OCI-LY7 (cell line): ENCODE data around the gene MAP7D3. TPM values are rescaled to one million over a fixed set of nuclear protein-coding genes. Genes with fewer than 3 reads are reported as not detected.

ENCODE experiments used
- BruUV-seq: library from RNA; stranded (reverse); fragments of 400-500 nt; replicated peaks from 2 replicates; lab custom pipeline; 2021; lab: Mats Ljungman, UMichigan
- CTCF ChIA-PET: fragments of 300-600 bp; sonication (Branson Sonifier 250); formaldehyde crosslinking; loops from one replicate; lab custom pipeline; 2022; ENCODE audit warnings: antibody characterized with exemption; ENCODE audit not compliant: unreplicated experiment; lab: Charles Lee
- POLR2A ChIA-PET: fragments of 300-600 bp; sonication (Branson Sonifier 250); formaldehyde crosslinking; loops from one replicate; lab custom pipeline; 2022; ENCODE audit warnings: antibody characterized with exemption; lab: Charles Lee
- DNase-seq: peaks from one replicate; pipeline ENCODE4 v3.0.0-alpha.2; 2015; ENCODE audit warnings: low spot score
- H2AFZ ChIP-seq: fragments of 200-600 bp; sonication (generic), shearing (Covaris generic); 2 replicates; pipeline ENCODE4 v1.6.1; 2014; ENCODE audit warnings: mild to moderate bottlenecking, antibody characterized with exemption, low read length, moderate library complexity
- H3K27ac ChIP-seq: fragments of 200-600 bp; sonication (generic); 2 replicates; pipeline ENCODE4 v1.5.1; 2014; ENCODE audit warnings: mixed run types, low read depth, mild to moderate bottlenecking, moderate library complexity, low read length, inconsistent platforms; ENCODE audit not compliant: poor library complexity, severe bottlenecking
- H3K36me3 ChIP-seq: fragments of 200-600 bp; sonication (generic); 2 replicates; pipeline ENCODE4 v1.6.1; 2014; ENCODE audit warnings: mild to moderate bottlenecking, antibody characterized with exemption, low read length, moderate library complexity, mixed read lengths; ENCODE audit not compliant: insufficient read depth
- H3K4me1 ChIP-seq: fragments of 200-600 bp; sonication (generic); 2 replicates; pipeline ENCODE4 v1.5.1; 2014; ENCODE audit warnings: mild to moderate bottlenecking, low read length; ENCODE audit not compliant: insufficient read depth, poor library complexity, severe bottlenecking
- H3K4me2 ChIP-seq: fragments of 200-600 bp; sonication (generic); 2 replicates; pipeline ENCODE4 v1.6.1; 2014; ENCODE audit warnings: mild to moderate bottlenecking, low read length
- H3K4me3 ChIP-seq: fragments of 200-600 bp; sonication (generic); 2 replicates; pipeline ENCODE4 v1.5.1; 2014; ENCODE audit warnings: mild to moderate bottlenecking, low read depth, low read length; ENCODE audit not compliant: poor library complexity, severe bottlenecking
- H3K79me2 ChIP-seq: fragments of 200-600 bp; sonication (generic); 2 replicates; pipeline ENCODE4 v1.6.1; 2016; ENCODE audit warnings: low read depth, mild to moderate bottlenecking, low read length, moderate library complexity, mixed read lengths; ENCODE audit not compliant: insufficient read depth
- H3K9me2 ChIP-seq: fragments of 200-600 bp; sonication (generic); 2 replicates; pipeline ENCODE4 v1.6.1; 2016; ENCODE audit warnings: mild to moderate bottlenecking, low read length, mixed read lengths; ENCODE audit not compliant: insufficient read depth
- H3K9me3 ChIP-seq: fragments of 200-600 bp; sonication (generic); 2 replicates; pipeline ENCODE4 v1.6.1; 2014; ENCODE audit warnings: mild to moderate bottlenecking, mixed run types, low read length, mixed read lengths
- H4K20me1 ChIP-seq: fragments of 200-600 bp; sonication (generic); 2 replicates; pipeline ENCODE4 v1.6.1; 2014; ENCODE audit warnings: mild to moderate bottlenecking, antibody characterized with exemption, low read length, moderate library complexity, mixed read lengths; ENCODE audit not compliant: insufficient read depth
- CTCF ChIP-seq: fragments of 200-600 bp; sonication (generic); conservative IDR thresholded peaks from 2 replicates; pipeline ENCODE4 v1.5.1; 2014; ENCODE audit warnings: mild to moderate bottlenecking, antibody characterized with exemption, low read length, moderate library complexity, mixed read lengths
- EZH2phosphoT487 ChIP-seq: fragments of 200-600 bp; sonication (generic); IDR thresholded peaks from 2 replicates; pipeline ENCODE4 v1.6.1; 2018; ENCODE audit warnings: low read depth, borderline replicate concordance, mild to moderate bottlenecking, mixed run types, antibody characterized with exemption, low read length, moderate library complexity, mixed read lengths
- intact Hi-C: fragments of 100-400 bp; cut with micrococcal nuclease; formaldehyde crosslinking; loops from one replicate; pipeline ENCODE4 v1.10.0; 2022; ENCODE audit not compliant: unreplicated experiment
- total RNA-seq, 2 experiments: library from RNA; depleted of rRNA in 1 of 2; stranded (reverse); fragments of >200 nt in 1 of 2; shearing (Covaris generic) in 1 of 2; gene quantifications; 2 replicates each; pipeline ENCODE4 v1.2.3, GENCODE V29; 2014 to 2022

MAP7D3 gene
- total RNA-seq, 2 experiments from 2014 or later, result 7.7 to 15.6 TPM

GRCh38 chrX:136237074-136237473 is 14.1 kb downstream of the MAP7D3 start:
- intact Hi-C loops, result no loop called here
- no peak overlapping the region for H2AFZ ChIP-seq
- DNase-seq, result no peak
- ChIA-PET POLR2A (no interaction called here), CTCF (no interaction called here)
- no peak overlapping the region for H3K27ac ChIP-seq
- no peaks in the 10 kb centered on the region for H3K9me2 ChIP-seq
- no peak overlapping the region for H3K4me3 ChIP-seq
- no TSS peak for BruUV-seq
- H3K9me3 ChIP-seq, result no peaks in the 10 kb centered on the region
- no peaks in the 10 kb centered on the region for H3K79me2 ChIP-seq
- no peaks in the 10 kb centered on the region for H3K4me1 ChIP-seq
- peaks cover 27% of the 10 kb centered on the region for H3K36me3 ChIP-seq
- no peaks in the 10 kb centered on the region for H4K20me1 ChIP-seq
- TF ChIP-seq CTCF, result no peak
- no peak for TF ChIP-seq EZH2phosphoT487
- H3K4me2 ChIP-seq, result no peak overlapping the region

GRCh38 chrX:136228839-136229207 is 22.4 kb downstream of the MAP7D3 start:
- DNase-seq, result no peak
- no peak for TF ChIP-seq CTCF
- TF ChIP-seq EZH2phosphoT487, result no peak
- H3K4me3 ChIP-seq, result no peak overlapping the region
- no peaks in the 10 kb centered on the region for H3K4me1 ChIP-seq
- no peaks in the 10 kb centered on the region for H3K9me2 ChIP-seq
- ChIA-PET POLR2A (interaction anchor here (0.6 to 0.7 kb wide), 2 partner anchors 667 to 1422 kb away, joined by 3 to 4 read pairs; a partner anchor contains a TSS), CTCF (no interaction called here)
- H4K20me1 ChIP-seq, result no peaks in the 10 kb centered on the region
- intact Hi-C loops, result no loop called here
- no peak overlapping the region for H3K27ac ChIP-seq
- H3K4me2 ChIP-seq, result no peak overlapping the region
- no peaks in the 10 kb centered on the region for H3K79me2 ChIP-seq
- no TSS peak for BruUV-seq
- no peaks in the 10 kb centered on the region for H3K9me3 ChIP-seq
- H3K36me3 ChIP-seq, result peaks cover 28% of the 10 kb centered on the region
- H2AFZ ChIP-seq, result no peak overlapping the region

DNA sequence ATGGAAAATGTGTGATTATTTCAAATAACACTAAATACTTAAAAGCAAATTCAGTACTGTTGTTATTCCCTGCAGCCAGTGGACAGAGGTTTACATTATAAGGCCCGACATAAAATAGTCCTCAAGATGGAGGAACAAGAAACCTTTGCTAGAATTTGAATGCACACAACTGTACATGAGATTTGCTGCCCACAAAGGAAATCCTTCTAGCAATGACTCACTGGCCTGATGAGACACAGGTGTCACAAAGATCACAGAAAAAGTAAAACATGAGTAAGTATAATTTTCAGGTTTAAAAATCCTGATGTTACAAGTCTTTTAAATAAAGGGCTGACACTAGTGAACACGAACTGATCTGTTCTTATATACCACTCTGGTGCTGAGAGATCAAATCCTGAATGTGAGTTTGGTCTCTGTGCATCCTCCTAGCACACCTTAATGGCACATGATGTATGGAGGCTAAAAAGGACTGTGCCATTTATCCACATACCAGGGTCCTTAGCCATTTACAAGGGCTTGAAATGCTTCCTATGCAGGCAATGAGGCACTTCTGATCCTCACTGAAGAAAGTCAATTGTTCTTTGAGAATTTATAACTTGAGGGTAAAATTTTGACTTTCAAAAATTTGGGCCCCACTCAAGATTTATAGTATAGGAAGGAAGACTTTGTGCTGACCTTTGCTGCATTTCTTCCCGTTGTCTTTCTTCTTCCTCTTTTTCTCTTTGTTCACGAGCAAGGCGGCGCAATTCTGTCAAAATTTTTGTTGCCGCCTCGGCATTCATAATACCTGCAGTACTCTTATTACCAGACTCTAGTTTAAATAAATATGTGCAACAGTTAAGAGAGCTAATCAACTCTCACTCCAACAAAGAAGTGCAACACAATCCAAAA is 23.0 kb downstream of the MAP7D3 start:
- DNase-seq, result no peak
- BruUV-seq, result no TSS peak
- no peaks in the 10 kb centered on the region for H4K20me1 ChIP-seq
- no peaks in the 10 kb centered on the region for H3K4me1 ChIP-seq
- ChIA-PET CTCF (no interaction called here), POLR2A (interaction anchor here (0.6 kb wide), 1 partner anchor 668 kb away, joined by 3 read pairs; no protein-coding TSS in a partner anchor)
- no peaks in the 10 kb centered on the region for H3K9me3 ChIP-seq
- H3K4me3 ChIP-seq, result no peak overlapping the region
- TF ChIP-seq CTCF (no peak), EZH2phosphoT487 (no peak)
- H3K9me2 ChIP-seq, result no peaks in the 10 kb centered on the region
- H3K36me3 ChIP-seq, result peaks cover 32% of the 10 kb centered on the region
- intact Hi-C loops, result no loop called here
- no peak overlapping the region for H3K27ac ChIP-seq
- H3K79me2 ChIP-seq, result no peaks in the 10 kb centered on the region
- H2AFZ ChIP-seq, result no peak overlapping the region
- no peak overlapping the region for H3K4me2 ChIP-seq
